Measurements from ENCODE around the gene TMEM233.

TMEM233 gene

DNA sequence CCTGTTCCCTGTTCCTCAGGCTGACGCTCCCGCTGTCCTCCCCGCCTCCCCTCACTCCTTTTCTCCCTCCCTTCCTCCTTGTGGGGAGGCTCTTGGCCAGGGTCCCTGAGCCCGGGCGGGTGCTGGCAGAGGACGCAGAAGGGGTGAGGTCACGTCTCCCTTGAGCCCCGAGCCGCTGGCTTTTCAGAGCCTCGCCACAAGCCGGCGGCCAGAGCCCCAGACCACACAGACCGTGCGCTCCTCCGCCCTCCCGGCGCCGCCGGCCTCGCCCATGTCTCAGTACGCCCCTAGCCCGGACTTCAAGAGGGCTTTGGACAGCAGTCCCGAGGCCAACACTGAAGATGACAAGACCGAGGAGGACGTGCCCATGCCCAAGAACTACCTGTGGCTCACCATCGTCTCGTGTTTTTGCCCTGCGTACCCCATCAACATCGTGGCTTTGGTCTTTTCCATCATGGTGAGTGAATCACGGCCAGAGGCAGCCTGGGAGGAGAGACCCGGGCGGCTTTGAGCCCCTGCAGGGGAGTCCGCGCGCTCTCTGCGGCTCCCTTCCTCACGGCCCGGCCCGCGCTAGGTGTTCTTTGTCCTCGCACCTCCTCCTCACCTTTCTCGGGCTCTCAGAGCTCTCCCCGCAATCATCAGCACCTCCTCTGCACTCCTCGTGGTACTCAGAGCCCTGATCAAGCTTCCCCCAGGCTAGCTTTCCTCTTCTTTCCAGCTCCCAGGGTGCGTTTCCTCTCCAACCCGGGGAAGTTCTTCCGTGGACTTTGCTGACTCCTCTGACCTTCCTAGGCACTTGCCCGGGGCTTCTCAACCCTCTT lies at the start of gene TMEM233:
TMEM233 (plus strand) TSS at position 197 of the 821 bp plus-strand sequence; CDS start at position 272, 75 bp downstream.
- DNase-seq (ENCODE audit: low read depth in 2 of 2), result no peak

- DNase-seq (ENCODE audit: low read depth in 2 of 2), result peak; percentile 36 to 48
Measured at GRCh38 chr12:119544765-119545625, 48.6 kb upstream of the TMEM233 start.

- DNase-seq (ENCODE audit: low read depth in 2 of 2), result no peak
Measured at GRCh38 chr12:119546340-119546739, 47.2 kb upstream of the TMEM233 start.

GRCh38 chr12:119547001-119547400 lies 46.6 kb upstream of the TMEM233 start:
- DNase-seq (ENCODE audit: low read depth in 2 of 2), result no peak

GRCh38 chr12:119556854-119557253 lies 36.7 kb upstream of the TMEM233 start:
- no peak for DNase-seq (ENCODE audit: low read depth in 2 of 2)

DNA sequence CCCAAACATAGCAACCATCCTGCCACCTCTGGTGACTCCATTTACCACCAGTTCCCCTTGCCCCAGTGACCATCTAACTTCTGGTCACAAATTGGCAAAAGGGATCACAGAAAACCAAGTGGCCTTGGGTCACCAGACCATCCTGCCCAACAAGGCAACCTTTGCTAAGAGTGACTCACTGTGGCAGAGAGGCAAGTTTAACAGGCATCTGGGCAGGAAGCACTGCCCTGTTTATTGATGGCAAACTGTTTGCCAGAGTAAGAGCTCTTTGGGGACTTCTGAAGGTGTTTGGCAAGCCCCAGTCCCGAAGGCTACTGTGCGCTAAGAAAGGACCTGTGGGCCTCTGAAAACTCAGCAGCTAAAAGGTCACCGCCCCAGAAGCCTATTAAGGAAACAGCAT lies 28.2 kb upstream of the TMEM233 start:
- DNase-seq (ENCODE audit: low read depth in 2 of 2), result no peak

GRCh38 chr12:119570771-119571170 lies 22.8 kb upstream of the TMEM233 start:
- no peak for DNase-seq (ENCODE audit: low read depth in 2 of 2)

DNA sequence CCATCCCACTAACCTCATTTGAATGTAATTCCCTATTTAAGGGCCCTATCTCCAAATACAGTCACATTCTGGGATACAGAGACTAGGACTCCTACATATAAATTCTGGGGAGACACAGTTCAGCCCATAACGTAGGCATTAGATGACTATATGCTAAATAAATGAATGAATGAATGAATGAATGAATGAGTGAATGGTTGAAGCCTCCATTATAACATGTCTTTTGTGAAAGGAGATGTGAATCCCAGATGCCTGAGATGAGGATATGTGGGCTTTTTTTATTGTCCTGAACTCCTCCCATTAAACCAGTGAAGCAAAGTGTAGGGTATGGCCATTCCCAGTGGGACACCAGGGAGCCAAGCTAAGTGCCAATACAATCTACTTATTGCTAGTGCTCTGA lies 20.5 kb upstream of the TMEM233 start:
- no peak for DNase-seq (ENCODE audit: low read depth in 2 of 2)

DNA sequence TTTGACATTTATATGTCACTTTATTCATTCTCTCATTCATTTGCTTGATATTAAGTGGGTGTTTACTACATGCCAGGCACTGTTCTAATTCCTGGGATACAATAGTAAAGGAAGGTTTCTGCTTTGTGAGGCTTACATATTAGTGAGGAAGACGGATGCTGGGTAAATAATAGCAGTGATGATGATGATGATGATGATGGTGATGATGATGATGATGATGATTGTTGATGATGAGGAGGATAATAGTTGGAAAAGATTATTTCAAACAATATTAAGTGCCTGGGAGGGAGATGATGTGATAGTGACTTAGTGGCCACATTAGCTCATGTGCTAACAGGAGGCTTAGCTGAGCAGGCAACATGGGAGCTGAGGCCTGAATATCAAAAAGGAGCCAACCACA lies 19.3 kb upstream of the TMEM233 start:
- DNase-seq (ENCODE audit: low read depth in 2 of 2), result no peak

DNA sequence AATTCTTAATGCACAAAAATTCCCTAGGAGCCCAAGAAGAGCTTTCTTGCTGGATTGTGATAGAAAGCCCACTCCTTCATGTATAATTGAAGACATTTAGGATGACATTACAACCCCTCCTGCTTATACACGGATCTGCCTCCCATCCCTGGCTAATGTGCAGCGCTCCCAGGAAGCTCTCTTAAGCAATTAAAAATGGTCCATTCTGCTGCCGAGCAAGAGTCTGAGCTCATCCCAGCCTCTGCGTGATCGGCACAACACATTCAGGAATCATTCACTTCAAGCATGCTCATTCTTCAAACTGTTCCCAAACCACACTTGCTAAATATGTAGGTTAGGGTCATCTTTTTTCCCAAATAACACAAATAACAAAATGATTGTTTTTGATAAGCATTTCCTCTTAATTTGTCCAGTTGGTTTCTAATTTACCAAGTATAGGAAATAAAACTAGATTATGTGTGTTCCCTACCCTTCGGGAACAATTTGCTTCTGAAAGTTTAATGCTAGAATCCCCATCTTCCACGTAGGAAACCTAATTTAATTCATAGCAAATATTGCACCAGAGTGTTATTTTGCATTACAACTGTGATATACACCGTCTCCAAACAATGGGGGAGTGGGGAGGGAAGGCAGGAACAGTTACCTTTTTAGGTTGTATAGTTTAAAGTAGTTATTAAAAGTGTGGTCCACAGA lies 17.3 kb upstream of the TMEM233 start:
- DNase-seq (ENCODE audit: low read depth in 2 of 2), result no peak

GRCh38 chr12:119576915-119577314 lies 16.7 kb upstream of the TMEM233 start:
- no peak for DNase-seq (ENCODE audit: low read depth in 2 of 2)

DNA sequence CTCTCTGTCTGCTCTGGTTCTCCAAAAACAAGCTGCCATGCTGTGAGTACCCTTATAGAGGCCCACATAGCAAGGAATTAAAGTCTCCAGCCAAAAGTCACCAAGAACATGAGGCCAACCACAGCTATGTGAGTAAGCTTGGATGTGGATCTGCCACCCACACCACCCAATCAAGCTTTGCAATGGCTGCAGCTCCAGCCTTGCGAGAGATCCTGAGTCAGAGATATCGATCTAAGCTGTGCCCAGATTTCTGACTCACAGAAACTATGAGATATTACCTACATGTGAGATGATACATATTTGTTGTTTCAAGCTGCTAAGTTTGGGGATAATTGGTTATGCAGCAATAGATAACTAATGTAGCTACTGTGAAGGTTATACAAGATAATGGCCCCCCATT lies 15.5 kb upstream of the TMEM233 start:
- no peak for DNase-seq (ENCODE audit: low read depth in 2 of 2)

DNA sequence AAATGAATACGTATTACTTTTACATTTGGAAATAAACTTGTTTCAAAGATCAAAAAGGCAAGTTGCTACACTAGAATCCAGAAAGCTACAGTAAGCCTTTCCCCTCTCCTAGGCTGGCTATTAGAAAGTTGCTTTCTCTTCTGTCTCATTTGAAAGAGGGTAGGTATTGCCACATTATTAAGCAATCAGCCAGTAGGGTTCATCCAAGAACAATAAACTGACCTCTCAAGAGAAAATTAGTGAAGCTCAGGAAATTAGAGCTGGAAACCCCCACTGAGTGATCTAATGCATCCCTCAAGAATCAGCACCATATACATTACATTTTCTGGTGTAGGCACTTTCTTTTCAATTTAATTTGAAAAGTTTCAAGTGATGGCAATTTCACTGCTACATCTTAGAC lies 4.5 kb upstream of the TMEM233 start:
- DNase-seq (ENCODE audit: low read depth in 2 of 2), result no peak

DNA sequence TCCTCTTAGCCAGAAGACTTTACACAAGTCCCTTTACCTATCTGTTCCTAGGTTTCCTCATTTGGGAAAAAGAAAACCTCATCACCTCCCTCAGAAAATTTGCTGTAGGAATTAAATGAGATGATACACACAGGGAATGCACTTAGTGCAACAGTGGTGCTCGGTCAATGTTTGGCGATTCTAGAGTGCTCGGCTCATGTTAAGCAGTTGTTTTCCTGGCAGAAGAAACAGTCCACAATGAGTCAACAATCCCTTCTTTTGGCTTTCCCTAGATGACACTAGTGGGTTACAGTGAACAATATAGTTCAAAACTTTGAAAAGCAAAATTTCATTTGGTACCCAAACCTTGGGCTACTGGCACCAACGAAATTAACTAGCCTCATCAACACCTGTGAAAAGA lies 3.9 kb upstream of the TMEM233 start:
- no peak for DNase-seq (ENCODE audit: low read depth in 2 of 2)

DNA sequence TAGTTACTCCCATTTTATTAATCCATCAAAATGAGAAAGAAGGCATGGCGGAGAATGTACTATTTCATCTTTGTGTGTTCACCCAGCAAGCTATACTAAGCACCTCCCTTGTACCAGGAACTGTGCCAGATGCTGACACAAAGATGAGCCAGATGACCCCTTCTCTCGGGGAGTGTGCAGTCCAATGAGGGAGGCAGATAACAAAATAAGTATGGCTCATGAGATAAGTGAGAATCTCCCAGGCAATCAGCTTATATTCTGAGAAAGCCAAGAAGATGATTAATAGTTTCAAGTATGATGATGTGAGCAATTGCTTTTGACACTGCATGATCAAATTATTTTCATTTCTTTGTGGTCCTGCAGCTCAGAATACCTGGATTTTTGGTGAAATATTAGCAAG lies 1.3 kb upstream of the TMEM233 start:
- DNase-seq (ENCODE audit: low read depth in 2 of 2), result no peak

GRCh38 chr12:119594399-119594730 lies 791 bp downstream of the TMEM233 start:
- no peak for DNase-seq (ENCODE audit: low read depth in 2 of 2)

DNA sequence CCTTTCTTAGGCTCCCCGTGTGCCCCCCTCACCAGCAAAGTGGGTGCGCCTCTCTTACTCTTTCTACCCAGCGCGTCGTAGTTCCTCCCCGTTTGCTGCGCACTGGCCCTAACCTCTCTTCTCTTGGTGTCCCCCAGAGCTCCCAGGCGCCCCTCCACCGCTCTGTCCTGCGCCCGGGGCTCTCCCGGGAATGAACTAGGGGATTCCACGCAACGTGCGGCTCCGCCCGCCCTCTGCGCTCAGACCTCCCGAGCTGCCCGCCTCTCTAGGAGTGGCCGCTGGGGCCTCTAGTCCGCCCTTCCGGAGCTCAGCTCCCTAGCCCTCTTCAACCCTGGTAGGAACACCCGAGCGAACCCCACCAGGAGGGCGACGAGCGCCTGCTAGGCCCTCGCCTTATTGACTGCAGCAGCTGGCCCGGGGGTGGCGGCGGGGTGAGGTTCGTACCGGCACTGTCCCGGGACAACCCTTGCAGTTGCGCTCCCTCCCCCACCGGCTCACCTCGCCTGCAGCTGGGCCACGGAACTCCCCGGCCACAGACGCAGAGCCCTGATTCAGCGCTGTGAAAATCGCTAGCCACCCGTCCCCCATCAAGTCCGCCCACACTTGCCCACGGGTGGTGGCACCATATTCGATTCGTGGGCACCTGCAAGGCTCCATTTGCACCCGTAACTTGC lies 1.3 kb downstream of the TMEM233 start:
- DNase-seq (ENCODE audit: low read depth in 2 of 2), result no peak

DNA sequence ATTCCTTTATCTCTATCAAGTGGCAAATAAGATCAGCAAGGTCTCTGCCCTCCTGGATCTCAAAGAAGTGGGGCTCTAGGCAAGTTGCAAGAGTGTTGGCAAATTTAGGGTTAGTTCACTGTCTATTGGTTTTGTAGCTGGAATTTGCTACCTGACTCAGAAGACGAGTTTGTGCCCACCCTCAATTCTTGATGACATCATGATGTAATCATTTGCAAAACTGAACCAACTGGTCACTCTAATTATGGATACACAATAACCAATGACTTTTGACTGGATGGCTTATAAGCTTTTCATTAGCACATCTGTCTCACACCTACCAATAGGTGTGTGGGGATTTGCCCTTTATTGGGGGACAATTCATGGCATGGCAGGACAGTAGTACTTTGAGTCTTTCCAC lies 4.6 kb downstream of the TMEM233 start:
- DNase-seq (ENCODE audit: low read depth in 2 of 2), result no peak

- DNase-seq (ENCODE audit: low read depth in 2 of 2), result no peak
Measured at GRCh38 chr12:119601877-119602733, 8.5 kb downstream of the TMEM233 start.

GRCh38 chr12:119602734-119603094 lies 9.1 kb downstream of the TMEM233 start:
- no peak for DNase-seq (ENCODE audit: low read depth in 2 of 2)

- no peak for DNase-seq (ENCODE audit: low read depth in 2 of 2)
Measured at GRCh38 chr12:119603767-119604166, 10.2 kb downstream of the TMEM233 start.
